ENCODE results near the gene NEURL3.

- TF ChIP-seq CTCF (IDR thresholded peaks at IDR 0.05) (no peak), ZFX (IDR thresholded peaks at IDR 0.05; ENCODE audit: borderline replicate concordance) (no peak)
Measured at GRCh38 chr2:96550787-96551604, 45.8 kb upstream of the NEURL3 start.

Data from 22Rv1 (cell line).